GM06990 (cell line): ENCODE measurements around the gene COX4I2.

Source experiments
- DNase-seq: peaks from one replicate; pipeline ENCODE4 v3.0.0-alpha.2; 2011; ENCODE audit not compliant: insufficient read length; ENCODE audit errors: extremely low read depth
- H3K27me3 ChIP-seq: replicated peaks from 2 replicates; pipeline ENCODE4 v1.6.0; 2011; ENCODE audit warnings: low read length; ENCODE audit not compliant: control insufficient read depth, insufficient read depth
- H3K36me3 ChIP-seq: 2 replicates; pipeline ENCODE4 v1.5.1; 2011; ENCODE audit warnings: low read length; ENCODE audit not compliant: control insufficient read depth, insufficient read depth
- H3K4me3 ChIP-seq: replicated peaks from 2 replicates; pipeline ENCODE4 v1.5.1; 2011; ENCODE audit warnings: low read depth, mild to moderate bottlenecking, control low read depth, low read length
- TF ChIP-seq, protein P1 (sequence below): IDR thresholded peaks from 2 replicates; pipeline ENCODE4 v1.5.1; 2011; ENCODE audit warnings: low read length, control low read depth, mild to moderate bottlenecking, inconsistent platforms; ENCODE audit not compliant: insufficient read depth, poor library complexity, severe bottlenecking

The COX4I2 gene

DNA sequence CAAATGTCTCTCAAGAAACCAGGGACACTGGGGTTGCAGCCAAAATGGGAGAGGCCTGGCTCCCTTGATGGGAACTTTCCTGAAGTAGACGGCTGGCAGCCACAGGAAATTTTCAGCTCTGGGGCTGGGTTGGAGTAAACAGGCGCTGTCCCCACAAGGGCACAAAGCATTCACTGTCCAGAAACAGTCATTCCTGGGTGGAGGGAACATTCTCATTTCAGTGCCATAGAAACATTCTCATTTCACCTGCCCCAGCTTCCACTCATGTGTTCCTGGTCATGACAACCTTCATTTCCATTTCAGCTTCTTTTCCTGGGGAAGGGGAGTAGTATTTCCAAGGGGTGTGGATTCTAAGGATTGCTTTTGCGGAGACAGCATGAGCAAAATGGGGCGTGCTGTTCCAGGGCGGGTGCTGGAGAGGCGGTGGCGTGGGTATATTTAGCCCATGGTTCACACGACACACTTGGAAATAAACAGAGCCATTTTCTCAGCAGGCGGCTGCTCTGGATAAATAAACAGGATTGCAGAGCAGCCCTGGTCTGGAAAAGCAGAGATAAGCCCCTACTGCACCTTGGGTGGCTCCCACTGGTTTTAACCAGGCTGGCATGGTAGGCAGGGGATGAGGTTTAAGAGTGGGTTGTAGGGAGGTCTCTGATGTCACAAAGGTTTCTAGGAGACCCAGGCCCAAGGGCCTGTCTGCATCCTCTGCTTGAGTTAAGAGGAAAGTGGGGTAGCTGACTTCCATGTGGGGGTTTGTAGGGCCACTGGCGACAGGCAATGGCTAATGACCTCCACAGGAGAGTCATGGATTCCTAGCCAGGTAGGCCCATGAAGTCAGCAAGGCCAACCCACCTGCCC, 32.9 kb downstream of the COX4I2 start:
- Histone ChIP-seq H3K36me3 (peaks cover 15% of the 10 kb centered on the region), H3K4me3 (no peak overlapping the region), H3K27me3 (no peaks in the 10 kb centered on the region)
- TF ChIP-seq, protein P1, sequence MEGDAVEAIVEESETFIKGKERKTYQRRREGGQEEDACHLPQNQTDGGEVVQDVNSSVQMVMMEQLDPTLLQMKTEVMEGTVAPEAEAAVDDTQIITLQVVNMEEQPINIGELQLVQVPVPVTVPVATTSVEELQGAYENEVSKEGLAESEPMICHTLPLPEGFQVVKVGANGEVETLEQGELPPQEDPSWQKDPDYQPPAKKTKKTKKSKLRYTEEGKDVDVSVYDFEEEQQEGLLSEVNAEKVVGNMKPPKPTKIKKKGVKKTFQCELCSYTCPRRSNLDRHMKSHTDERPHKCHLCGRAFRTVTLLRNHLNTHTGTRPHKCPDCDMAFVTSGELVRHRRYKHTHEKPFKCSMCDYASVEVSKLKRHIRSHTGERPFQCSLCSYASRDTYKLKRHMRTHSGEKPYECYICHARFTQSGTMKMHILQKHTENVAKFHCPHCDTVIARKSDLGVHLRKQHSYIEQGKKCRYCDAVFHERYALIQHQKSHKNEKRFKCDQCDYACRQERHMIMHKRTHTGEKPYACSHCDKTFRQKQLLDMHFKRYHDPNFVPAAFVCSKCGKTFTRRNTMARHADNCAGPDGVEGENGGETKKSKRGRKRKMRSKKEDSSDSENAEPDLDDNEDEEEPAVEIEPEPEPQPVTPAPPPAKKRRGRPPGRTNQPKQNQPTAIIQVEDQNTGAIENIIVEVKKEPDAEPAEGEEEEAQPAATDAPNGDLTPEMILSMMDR, result no peak
- no peak for DNase-seq

DNA sequence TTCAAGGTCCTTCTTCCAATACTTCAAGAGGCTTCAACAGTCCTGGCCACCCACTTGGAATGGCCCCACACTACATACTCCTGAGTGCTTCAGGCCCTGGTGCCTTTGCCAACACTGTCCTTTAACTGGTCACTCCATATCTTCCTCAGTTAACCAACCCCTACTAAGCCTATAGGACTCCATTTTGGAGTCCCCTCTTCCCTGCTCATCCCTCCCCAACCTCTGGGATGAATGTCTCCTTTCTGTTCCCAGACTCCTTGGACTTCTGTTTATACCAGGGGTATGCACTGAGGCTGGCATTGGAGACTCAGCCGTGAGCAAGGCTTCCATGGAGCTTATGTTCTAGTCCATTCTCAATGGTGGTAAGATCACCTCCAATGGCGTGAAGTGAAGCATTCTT, 33.6 kb downstream of the COX4I2 start:
- DNase-seq, result no peak
- Histone ChIP-seq H3K36me3 (peaks cover 14% of the 10 kb centered on the region), H3K27me3 (no peaks in the 10 kb centered on the region), H3K4me3 (no peak overlapping the region)
- TF ChIP-seq, protein P1, result no peak

DNA sequence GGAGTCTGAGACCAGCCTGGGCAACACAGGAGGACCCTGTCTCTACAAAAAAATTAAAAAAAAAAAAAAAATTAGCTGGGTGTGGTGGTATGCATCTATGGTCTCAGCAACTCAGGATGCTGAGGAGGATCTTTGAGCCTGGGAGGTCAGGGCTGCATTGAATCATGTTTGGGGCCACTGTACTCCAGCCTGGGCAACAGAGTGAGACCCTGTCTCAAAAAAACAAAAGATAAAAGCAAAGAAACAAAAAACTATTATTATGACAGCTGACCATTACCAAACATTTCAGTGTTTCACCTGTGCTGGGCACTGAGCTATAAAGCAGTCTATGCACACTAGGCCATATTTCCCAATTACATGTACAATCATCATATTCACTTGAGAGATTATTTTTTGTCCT, 35.7 kb downstream of the COX4I2 start:
- TF ChIP-seq, protein P1, result no peak
- DNase-seq, result no peak
- Histone ChIP-seq H3K36me3 (peaks cover 14% of the 10 kb centered on the region), H3K4me3 (no peak overlapping the region), H3K27me3 (no peaks in the 10 kb centered on the region)

DNA sequence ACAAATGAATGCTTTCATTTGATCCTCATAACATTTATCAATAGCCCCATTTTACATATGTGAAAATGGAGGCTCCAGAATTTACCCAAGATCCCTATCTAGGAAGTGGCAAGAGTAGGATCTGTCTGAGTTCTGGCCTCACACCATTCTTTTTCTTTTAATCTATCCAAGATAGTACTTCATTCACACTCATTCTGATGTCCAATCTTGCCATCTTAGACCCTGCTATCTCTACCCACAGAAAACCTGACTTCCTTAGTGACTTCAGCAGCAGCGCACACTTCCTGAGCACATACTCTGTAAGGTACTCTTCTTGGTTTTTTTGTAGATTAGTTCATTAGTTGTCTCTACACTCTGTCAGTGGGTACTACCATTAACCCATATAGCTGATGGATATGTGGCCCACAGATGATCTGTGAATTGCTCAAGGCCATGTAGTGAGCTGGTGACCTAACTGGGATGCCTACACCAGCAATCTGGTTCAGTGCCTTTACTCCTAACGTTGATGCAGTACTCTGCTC, 36.3 kb downstream of the COX4I2 start:
- DNase-seq, result no peak
- TF ChIP-seq, protein P1, result no peak
- H3K27me3 ChIP-seq, result no peaks in the 10 kb centered on the region
- H3K36me3 ChIP-seq, result peaks cover 14% of the 10 kb centered on the region
- H3K4me3 ChIP-seq, result no peak overlapping the region

DNA sequence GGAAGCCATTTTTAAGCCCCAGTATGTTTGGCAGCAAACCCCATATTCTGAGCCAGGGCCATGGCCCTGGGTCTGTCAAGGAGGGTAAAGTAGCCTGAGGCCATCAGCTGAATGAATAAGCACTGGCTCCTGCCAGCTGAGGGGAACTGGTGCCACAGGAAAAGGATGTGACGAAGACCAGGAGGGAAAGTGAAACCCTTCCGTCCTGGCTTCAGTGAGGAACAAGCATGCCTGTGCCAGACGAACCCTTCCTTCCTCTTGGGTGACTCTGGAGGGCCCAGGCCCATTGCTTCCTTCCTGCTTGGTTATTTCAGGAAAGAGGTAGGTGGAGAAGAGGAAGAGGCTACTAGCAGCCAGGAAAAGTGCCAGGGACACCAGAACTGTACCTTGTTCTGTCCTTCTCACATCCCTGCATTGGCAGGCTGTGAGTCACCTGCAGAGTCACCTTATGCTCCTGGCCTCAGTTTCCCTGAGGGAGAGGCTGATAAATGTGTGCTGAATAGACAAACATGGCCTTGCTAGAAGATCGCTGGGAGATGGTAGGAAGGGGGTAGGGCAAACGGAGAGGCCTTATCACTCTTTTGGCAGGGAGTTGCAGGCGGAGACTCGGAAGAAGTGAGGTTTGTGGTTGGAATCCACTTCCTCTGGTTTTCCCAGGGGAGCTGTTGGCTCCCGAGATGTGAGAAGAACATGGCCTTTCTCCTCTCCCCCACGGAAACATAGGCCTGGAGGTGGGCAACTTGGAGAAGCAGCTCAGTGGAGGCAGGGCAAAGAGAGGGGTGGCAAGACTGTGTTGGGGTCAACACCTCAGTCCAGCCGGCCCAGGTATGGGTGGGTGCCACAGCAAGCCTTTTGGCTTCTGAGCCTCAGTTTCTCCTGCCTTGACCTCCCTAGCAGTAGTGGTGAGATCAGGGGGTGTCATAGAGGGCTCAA, 37.4 kb downstream of the COX4I2 start:
- peak overlapping the region; percentile 76 for H3K4me3 ChIP-seq
- peak; percentile 43 for DNase-seq
- no peaks in the 10 kb centered on the region for H3K27me3 ChIP-seq
- TF ChIP-seq, protein P1, result no peak
- H3K36me3 ChIP-seq, result peaks cover 16% of the 10 kb centered on the region
